ENCODE results near the gene KCNQ4. TPM values are rescaled to one million over a fixed set of nuclear protein-coding genes. Genes with fewer than 3 reads are reported as not detected.

KCNQ4 gene
- total RNA-seq, 1 donor from 2014 or later, result 1.5 TPM

DNA sequence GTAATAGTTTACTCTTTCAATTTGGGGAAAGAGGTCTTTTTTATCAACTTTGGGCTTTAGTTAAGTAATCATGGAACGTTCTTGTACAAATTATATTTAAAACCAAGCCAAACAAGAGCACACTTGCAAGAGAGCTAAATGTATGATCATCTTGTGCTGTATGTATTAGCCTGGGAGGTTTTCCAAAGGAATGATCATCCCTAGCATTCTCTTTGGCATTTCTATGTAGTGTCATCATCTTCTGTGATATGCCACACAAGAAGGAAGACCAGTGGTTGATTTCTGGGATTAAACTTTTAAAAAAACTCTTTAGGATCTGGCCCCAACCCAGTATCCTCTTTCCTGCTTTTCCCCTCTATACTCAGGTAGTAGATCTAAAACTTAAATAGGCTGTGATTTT is 38.4 kb upstream of the KCNQ4 start:
- H3K27ac ChIP-seq (replicated peaks), result no peak overlapping the region
- intact Hi-C loops (cut with micrococcal nuclease), result no loop called here

DNA sequence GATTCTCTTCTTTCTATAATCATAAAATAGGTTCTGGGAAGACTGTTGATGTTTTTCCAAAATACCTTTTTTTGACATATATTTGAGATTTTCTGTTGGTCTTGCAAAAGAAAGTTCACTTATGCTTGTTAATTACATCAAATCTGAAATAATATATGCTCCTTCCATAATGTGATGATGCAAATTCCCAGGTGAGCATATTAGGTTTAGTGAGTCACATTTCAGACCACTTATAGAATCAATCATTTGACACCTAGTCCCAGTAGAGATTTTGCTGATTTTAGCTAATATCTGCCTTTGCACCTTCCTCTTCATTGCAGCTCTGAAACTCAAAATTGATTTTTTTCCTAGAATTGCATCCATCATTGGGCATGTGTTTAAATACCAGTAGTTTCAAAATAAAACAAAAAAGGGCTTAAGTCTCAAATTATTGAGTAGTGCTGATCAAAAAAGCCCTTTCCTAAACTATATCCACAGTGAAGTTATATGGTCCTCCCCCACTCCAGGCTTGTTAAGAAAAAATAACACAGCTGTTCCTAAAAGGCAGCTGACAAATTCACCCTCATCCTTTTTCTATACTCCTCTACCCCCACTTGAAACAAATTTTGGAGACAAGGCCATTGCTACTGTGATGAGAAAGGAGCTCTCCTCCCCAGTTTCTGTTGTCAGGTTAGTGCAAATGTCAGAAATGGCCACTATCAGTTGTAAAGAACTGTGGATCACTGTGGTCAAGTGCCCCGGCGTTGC is 37.1 kb upstream of the KCNQ4 start:
- TF ChIP-seq, protein P1, sequence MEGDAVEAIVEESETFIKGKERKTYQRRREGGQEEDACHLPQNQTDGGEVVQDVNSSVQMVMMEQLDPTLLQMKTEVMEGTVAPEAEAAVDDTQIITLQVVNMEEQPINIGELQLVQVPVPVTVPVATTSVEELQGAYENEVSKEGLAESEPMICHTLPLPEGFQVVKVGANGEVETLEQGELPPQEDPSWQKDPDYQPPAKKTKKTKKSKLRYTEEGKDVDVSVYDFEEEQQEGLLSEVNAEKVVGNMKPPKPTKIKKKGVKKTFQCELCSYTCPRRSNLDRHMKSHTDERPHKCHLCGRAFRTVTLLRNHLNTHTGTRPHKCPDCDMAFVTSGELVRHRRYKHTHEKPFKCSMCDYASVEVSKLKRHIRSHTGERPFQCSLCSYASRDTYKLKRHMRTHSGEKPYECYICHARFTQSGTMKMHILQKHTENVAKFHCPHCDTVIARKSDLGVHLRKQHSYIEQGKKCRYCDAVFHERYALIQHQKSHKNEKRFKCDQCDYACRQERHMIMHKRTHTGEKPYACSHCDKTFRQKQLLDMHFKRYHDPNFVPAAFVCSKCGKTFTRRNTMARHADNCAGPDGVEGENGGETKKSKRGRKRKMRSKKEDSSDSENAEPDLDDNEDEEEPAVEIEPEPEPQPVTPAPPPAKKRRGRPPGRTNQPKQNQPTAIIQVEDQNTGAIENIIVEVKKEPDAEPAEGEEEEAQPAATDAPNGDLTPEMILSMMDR (IDR thresholded peaks at IDR 0.05; ENCODE audit: borderline replicate concordance), result no peak
- no peak overlapping the region for H3K4me3 ChIP-seq
- no peaks in the 10 kb centered on the region for H3K27me3 ChIP-seq (ENCODE audit: low read depth)
- no peak for DNase-seq
- intact Hi-C loops (cut with micrococcal nuclease), result no loop called here
- H3K27ac ChIP-seq (replicated peaks), result no peak overlapping the region
- no peaks in the 10 kb centered on the region for H3K9me3 ChIP-seq (replicated peaks)
- peaks cover 66% of the 10 kb centered on the region for H3K36me3 ChIP-seq
- H3K4me1 ChIP-seq, result peaks cover 60% of the 10 kb centered on the region

More for the DNA sequence above, 38.4 kb upstream of the KCNQ4 start:
- Histone ChIP-seq H3K4me3 (no peak overlapping the region), H3K27me3 (ENCODE audit: low read depth) (no peaks in the 10 kb centered on the region), H3K9me3 (replicated peaks) (no peaks in the 10 kb centered on the region), H3K36me3 (peaks cover 61% of the 10 kb centered on the region), H3K4me1 (peaks cover 73% of the 10 kb centered on the region)
- no peak for DNase-seq
- TF ChIP-seq, protein P1 (IDR thresholded peaks at IDR 0.05; ENCODE audit: borderline replicate concordance), result no peak

DNA sequence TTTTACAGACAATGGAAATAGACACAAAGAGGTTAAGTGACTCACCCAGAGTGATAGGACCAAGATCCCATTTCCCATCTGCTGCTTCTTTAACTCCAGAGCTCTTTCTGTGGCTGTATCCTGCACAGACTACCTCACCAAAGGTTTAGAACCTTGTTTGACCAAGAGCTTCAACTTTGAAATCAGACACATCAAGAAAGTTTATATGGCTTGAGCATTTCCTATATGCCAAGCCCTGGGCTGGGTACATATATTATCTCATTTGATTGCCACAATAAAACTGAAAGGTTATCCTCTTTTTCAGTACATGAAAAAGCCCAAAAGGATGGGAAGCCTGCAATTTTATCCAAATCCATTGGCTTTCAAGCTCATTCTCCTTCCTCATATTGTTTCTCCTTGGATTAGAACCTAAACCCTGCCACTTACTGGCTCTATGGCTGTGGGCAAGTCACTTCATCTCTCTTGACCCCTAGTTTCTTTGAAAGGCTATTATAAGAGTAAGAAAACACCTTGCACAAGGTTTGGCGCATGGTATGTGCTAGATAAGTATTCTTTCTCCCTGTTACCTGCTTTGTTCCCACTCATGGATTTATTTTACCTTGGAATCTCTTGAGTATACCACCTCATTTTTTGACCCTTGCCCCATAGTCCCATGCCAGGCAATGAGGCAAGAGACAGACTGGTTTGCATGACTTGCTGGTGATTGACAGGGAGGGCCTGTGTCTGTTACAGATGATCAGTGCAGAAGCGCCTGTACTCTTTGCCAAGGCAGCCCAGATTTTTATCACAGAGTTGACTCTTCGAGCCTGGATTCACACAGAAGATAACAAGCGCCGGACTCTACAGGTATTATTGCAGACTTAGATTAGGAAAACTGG is 34.5 kb upstream of the KCNQ4 start:
- intact Hi-C loops (cut with micrococcal nuclease), result no loop called here
- Histone ChIP-seq H3K4me3 (no peak overlapping the region), H3K9me3 (replicated peaks) (no peaks in the 10 kb centered on the region), H3K27me3 (ENCODE audit: low read depth) (no peaks in the 10 kb centered on the region), H3K36me3 (peaks cover 70% of the 10 kb centered on the region), H3K27ac (replicated peaks) (no peak overlapping the region), H3K4me1 (peaks cover 42% of the 10 kb centered on the region)
- TF ChIP-seq, protein P1 (IDR thresholded peaks at IDR 0.05; ENCODE audit: borderline replicate concordance), result no peak
- no peak for DNase-seq

DNA sequence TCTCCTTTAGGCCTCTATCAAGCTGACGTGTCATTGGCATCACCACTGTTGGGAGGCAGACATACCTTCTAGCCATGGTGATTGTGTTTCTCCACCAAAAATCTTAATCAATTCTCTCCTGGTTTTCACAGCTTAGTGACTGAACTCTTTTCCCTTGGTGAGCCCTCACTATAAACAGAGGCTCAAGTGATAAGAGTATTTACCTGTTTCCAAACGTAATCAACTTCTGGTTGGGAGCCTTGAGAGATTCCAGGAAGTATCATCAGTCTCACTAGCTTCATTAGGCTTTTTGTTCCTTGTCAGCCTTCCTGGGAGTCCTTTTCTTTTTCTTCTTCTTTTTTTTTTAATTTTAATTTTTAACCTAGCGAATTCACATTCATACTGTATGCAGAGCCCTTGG is 33.8 kb upstream of the KCNQ4 start:
- Histone ChIP-seq H3K27ac (replicated peaks) (no peak overlapping the region), H3K4me3 (no peak overlapping the region), H3K36me3 (peaks cover 76% of the 10 kb centered on the region), H3K9me3 (replicated peaks) (no peaks in the 10 kb centered on the region), H3K4me1 (peaks cover 42% of the 10 kb centered on the region), H3K27me3 (ENCODE audit: low read depth) (no peaks in the 10 kb centered on the region)
- no peak for DNase-seq
- TF ChIP-seq, protein P1 (IDR thresholded peaks at IDR 0.05; ENCODE audit: borderline replicate concordance), result no peak
- intact Hi-C loops (cut with micrococcal nuclease), result no loop called here

DNA sequence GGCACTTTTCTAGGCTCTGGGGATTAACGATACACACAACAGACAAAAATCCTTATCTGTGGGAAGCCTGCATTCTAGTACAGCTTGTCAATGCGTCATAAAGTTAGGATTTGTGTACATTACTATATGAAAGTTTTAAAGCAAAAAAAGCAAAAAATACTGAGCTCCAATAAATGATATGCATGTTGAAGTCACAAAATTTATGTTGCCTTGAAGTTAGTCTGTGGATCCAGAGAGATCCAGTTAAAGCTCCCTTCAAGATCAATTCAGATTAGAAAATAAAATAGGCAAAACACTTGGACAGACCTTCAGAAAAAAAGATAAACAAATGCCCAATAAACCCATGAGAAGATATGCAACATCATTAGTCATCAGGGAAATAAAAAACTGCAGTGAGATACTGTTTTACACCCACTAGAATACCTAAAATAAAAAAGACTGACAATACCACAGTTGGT is 33.1 kb upstream of the KCNQ4 start:
- H3K4me1 ChIP-seq, result peaks cover 42% of the 10 kb centered on the region
- H3K4me3 ChIP-seq, result no peak overlapping the region
- TF ChIP-seq, protein P1 (IDR thresholded peaks at IDR 0.05; ENCODE audit: borderline replicate concordance), result no peak
- no peak for DNase-seq
- H3K36me3 ChIP-seq, result peaks cover 81% of the 10 kb centered on the region
- intact Hi-C loops (cut with micrococcal nuclease), result no loop called here
- H3K27ac ChIP-seq (replicated peaks), result no peak overlapping the region
- no peaks in the 10 kb centered on the region for H3K9me3 ChIP-seq (replicated peaks)
- H3K27me3 ChIP-seq (ENCODE audit: low read depth), result no peaks in the 10 kb centered on the region
